Ascending aorta (tissue), 2 donors: Measurements from ENCODE around the gene NID1. TPM values are rescaled to one million over a fixed set of nuclear protein-coding genes. Genes with fewer than 3 reads are reported as not detected.
A peak's percentile ranks its signal among the peaks of the same experiment; 100 is the strongest.

ENCODE experiments used
- DNase-seq, 2 donors: peaks; one replicate each; pipeline ENCODE4 v3.0.0-alpha.2; 2019; ENCODE audit warnings: low spot score in 2 of 2
- H3K27ac ChIP-seq, 2 donors: fragments of 200-600 bp; sonication (generic); one replicate each; pipeline ENCODE4 v1.5.1; 2016 to 2017; ENCODE audit warnings: mild to moderate bottlenecking in 1 of 2
- H3K27me3 ChIP-seq: fragments of 200-600 bp; sonication (generic); one replicate; pipeline ENCODE4 v1.5.1; 2017
- H3K36me3 ChIP-seq, 2 donors: fragments of 200-600 bp; sonication (generic); one replicate each; pipeline ENCODE4 v1.5.1; 2016
- H3K4me1 ChIP-seq, 2 donors: fragments of 200-600 bp; sonication (generic); one replicate each; pipeline ENCODE4 v1.5.1; 2016 to 2017; ENCODE audit warnings: mild to moderate bottlenecking in 1 of 2
- H3K4me3 ChIP-seq, 2 donors: fragments of 200-600 bp; sonication (generic); one replicate each; pipeline ENCODE4 v1.5.1; 2016 to 2017; ENCODE audit warnings: mild to moderate bottlenecking in 1 of 2
- H3K9me3 ChIP-seq, 2 donors: fragments of 200-600 bp; sonication (generic); one replicate each; pipeline ENCODE4 v1.5.1; 2016
- intact Hi-C: fragments of 100-400 bp; cut with DNase I; formaldehyde crosslinking; loops from one replicate; pipeline ENCODE4 v1.15.1; 2023
- total RNA-seq: library from RNA; depleted of rRNA; stranded (reverse); fragments of >200 nt; gene quantifications from one replicate; pipeline ENCODE4 v1.1.0, GENCODE V29; 2016
- TF ChIP-seq, protein P1 (sequence below), 3 experiments: fragments of 200-600 bp in 2 of 3; fragments of 450-650 bp in 1 of 3; sonication (generic) in 2 of 3; IDR thresholded peaks; one replicate each; pipeline ENCODE4 v1.5.1; 2016 to 2019; ENCODE audit warnings: antibody characterized with exemption in 3 of 3, mild to moderate bottlenecking in 1 of 3, moderate library complexity in 1 of 3

Gene NID1
- total RNA-seq, 1 donor from 2014 or later = 172 TPM

DNA sequence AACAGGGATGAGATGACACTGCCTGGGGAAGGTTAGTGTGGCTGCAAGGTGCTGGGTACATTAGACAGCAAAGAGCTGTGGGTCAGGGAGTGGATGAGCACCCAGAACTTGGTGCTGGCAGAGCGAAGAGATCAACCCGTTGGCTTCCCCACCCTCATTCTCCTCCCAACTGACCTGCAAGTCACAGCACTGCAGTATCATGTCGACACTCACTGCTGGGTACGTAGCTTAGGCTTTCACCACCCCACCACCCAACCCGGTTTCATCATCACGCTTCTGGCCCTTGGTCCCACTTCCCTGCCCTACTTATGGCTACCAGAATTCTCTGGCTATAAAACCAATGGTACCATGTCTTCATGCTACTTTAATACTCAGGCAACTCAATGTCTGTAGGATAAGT lies 124.6 kb downstream of the NID1 start:
- intact Hi-C loops = no loop called here
- H3K27me3 ChIP-seq = no peaks in the 10 kb centered on the region
- H3K9me3 ChIP-seq = no peaks in the 10 kb centered on the region
- TF ChIP-seq, protein P1, sequence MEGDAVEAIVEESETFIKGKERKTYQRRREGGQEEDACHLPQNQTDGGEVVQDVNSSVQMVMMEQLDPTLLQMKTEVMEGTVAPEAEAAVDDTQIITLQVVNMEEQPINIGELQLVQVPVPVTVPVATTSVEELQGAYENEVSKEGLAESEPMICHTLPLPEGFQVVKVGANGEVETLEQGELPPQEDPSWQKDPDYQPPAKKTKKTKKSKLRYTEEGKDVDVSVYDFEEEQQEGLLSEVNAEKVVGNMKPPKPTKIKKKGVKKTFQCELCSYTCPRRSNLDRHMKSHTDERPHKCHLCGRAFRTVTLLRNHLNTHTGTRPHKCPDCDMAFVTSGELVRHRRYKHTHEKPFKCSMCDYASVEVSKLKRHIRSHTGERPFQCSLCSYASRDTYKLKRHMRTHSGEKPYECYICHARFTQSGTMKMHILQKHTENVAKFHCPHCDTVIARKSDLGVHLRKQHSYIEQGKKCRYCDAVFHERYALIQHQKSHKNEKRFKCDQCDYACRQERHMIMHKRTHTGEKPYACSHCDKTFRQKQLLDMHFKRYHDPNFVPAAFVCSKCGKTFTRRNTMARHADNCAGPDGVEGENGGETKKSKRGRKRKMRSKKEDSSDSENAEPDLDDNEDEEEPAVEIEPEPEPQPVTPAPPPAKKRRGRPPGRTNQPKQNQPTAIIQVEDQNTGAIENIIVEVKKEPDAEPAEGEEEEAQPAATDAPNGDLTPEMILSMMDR (IDR thresholded peaks at IDR 0.05) = no peak
- H3K27ac ChIP-seq = no peak overlapping the region
- no peaks in the 10 kb centered on the region for H3K36me3 ChIP-seq
- no peak overlapping the region for H3K4me3 ChIP-seq
- DNase-seq = no peak
- H3K4me1 ChIP-seq = no peaks in the 10 kb centered on the region

DNA sequence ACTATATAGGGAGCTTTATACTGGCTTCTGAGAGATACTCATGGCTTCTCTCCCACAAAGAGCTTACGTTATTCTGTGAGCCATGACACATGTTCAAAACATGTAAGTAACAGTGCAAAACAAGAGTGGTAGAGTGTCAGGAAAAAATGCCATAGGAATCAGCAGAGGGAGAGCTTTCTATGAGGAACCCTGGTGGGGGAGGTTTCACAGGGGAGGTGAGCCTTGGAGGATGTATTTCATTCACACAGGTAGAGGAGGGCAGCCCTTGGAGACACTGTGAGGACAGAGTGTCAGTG lies 125.5 kb downstream of the NID1 start:
- TF ChIP-seq, protein P1 (IDR thresholded peaks at IDR 0.05) = no peak

DNA sequence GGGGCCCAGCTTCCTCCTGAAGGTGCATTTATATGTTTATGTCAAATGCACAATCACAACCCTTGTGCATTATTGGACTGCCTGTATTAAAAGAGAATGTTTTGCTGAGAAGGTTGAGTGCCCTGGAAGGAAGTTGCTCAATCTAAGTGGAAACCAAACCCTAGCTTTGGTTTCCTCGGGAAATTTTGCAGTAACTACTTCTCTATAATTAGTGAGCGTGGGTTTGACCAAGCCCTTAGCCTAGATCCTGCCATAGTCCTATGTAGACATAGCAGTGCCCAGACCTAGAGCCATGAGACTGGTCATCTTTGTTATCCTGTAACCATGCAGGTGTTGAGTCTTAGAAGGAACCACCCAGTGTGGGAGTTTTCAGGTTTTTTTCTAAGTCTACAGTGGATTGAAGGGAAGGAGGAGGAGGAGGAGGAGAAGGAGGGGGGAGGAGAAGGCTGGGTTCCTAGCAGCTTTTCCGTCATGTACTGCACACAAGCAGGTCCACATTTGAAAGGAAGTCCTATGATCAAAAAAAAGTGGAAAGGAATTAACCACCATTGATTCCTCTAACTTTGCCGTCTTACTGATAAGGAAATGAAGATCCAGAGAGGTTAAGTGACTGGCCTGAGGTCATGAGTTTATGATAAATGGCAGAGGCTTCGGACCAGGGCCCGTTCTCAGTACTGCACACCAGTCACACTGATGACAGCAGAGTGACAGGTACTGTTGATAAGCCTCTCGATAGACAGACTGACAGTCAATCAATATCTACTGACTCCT lies 126.0 kb downstream of the NID1 start:
- peak overlapping the region in 1 of 2 donors; percentile 8 for H3K27ac ChIP-seq
- H3K36me3 ChIP-seq = no peaks in the 10 kb centered on the region
- intact Hi-C loops = loop anchor here (5.0 kb wide), 1 partner anchor 42 kb away; no protein-coding TSS in a partner anchor
- no peaks in the 10 kb centered on the region for H3K4me1 ChIP-seq
- no peaks in the 10 kb centered on the region for H3K9me3 ChIP-seq
- no peak for DNase-seq
- H3K4me3 ChIP-seq = no peak overlapping the region
- TF ChIP-seq, protein P1 (IDR thresholded peaks at IDR 0.05) = no peak
- no peaks in the 10 kb centered on the region for H3K27me3 ChIP-seq

More for the DNA sequence above, 125.5 kb downstream of the NID1 start:
- peak overlapping the region in 1 of 2 donors; percentile 8 for H3K27ac ChIP-seq
- H3K9me3 ChIP-seq = no peaks in the 10 kb centered on the region
- no peak for DNase-seq
- H3K4me1 ChIP-seq = no peaks in the 10 kb centered on the region
- no peaks in the 10 kb centered on the region for H3K27me3 ChIP-seq
- intact Hi-C loops = loop anchor here (5.0 kb wide), 1 partner anchor 42 kb away; no protein-coding TSS in a partner anchor
- H3K4me3 ChIP-seq = no peak overlapping the region
- no peaks in the 10 kb centered on the region for H3K36me3 ChIP-seq

DNA sequence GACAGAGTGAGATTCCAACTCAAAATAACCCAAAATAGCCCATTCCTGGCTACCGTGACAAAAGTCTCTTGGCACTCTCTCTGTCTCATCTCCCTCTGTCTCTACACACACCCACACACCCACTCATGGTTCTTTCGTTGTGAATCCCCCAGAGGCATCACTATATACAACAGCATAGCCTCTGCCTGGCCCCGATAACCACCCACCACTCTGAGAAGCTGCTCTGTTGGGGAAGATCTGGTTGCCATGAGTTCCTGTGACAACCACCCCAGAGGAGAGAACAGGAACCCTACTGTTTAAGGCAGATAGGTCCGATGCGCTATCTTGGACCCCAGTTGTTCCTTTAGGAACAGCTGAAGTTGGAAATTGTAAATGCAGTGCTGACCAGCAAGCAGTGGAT lies 127.8 kb downstream of the NID1 start:
- DNase-seq = no peak
- Histone ChIP-seq H3K9me3 (no peaks in the 10 kb centered on the region), H3K4me3 (no peak overlapping the region), H3K27me3 (no peaks in the 10 kb centered on the region), H3K27ac (no peak overlapping the region), H3K36me3 (no peaks in the 10 kb centered on the region), H3K4me1 (peaks cover 0 to 5% of the 10 kb centered on the region in 2 donors)
- TF ChIP-seq, protein P1 (IDR thresholded peaks at IDR 0.05) = no peak
- intact Hi-C loops = loop anchor here (5.0 kb wide), 1 partner anchor 40 kb away; no protein-coding TSS in a partner anchor

DNA sequence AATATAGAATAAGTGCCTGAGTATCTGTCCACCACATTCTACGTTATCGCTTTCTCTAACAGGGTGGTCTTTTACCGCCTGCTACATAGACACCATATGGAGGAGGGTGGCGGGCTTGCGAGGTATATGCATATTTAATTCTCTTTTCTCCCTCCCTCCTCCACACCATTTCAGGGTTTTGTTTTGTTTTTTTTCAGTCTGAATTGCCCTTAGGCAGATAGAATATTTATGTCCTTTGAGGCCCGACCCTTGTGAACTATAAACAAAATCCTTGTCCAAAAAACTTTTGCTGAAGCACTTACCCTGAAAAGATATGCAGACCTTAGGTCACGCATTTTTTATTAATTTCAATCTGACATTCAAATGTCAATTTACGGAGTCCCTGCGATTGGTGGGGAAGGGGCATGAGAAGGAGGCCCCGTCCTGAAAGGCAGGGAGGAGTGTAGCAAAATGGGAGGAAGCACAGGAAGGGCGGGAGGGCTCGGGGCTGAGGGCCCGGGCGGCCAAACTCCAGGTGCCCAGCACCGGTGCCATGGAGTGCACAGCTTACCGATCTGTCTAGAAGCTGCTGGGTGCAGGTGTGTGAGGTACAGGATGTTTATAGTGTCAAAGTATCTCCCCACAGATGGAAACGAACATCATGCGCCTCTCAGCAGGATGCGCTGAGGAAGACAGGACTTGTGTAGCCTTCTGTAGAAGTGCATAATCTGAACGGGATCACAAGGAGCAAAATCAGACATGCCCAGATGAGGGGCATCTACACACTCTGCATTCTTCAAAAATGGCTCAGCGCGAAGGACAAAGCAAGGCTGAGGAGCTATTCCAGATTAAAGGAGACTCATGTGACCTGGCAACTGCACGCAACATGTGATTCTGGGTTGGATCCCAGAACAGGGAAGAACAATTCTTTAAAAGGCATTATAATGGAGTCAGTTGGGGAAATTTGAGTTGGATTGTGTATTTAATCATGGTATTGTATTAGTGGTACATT lies 129.4 kb downstream of the NID1 start:
- no peak overlapping the region for H3K27ac ChIP-seq

More for the DNA sequence above, 129.4 kb downstream of the NID1 start:
- TF ChIP-seq, protein P1 (IDR thresholded peaks at IDR 0.05) = no peak
- no peak overlapping the region for H3K4me3 ChIP-seq
- H3K4me1 ChIP-seq = peaks cover 0 to 5% of the 10 kb centered on the region in 2 donors
- H3K36me3 ChIP-seq = no peaks in the 10 kb centered on the region
- no peaks in the 10 kb centered on the region for H3K27me3 ChIP-seq
- intact Hi-C loops = loop anchor here (5.0 kb wide), 1 partner anchor 38 kb away; no protein-coding TSS in a partner anchor
- no peaks in the 10 kb centered on the region for H3K9me3 ChIP-seq
- peak in 1 of 2 donors; percentile 47 for DNase-seq
